ENCODE results near the gene SUSD1.

GRCh38 chr9:112111461-112111860 lies 63.6 kb downstream of the SUSD1 start:
- TF ChIP-seq HMG20A (CRISPR knock-in tag; conservative IDR thresholded peaks at IDR 0.05) (no peak), ZNF274 (IDR thresholded peaks at IDR 0.05; ENCODE audit: borderline replicate concordance, low read depth, low read length) (no peak), HDAC6 (IDR thresholded peaks at IDR 0.05; ENCODE audit: low read depth, low read length) (no peak), EP300 (IDR thresholded peaks at IDR 0.05; ENCODE audit: low read length) (no peak), CTCF (IDR thresholded peaks at IDR 0.05 in 2 of 3, conservative IDR thresholded peaks at IDR 0.05 in 1 of 3; ENCODE audit: insufficient read depth in 2 of 3, low read depth in 1 of 3, low read length in 3 of 3) (no peak), SMC3 (conservative IDR thresholded peaks at IDR 0.05; ENCODE audit: insufficient read depth, low read depth, low read length) (no peak), SREBF2 (CRISPR knock-in tag; IDR thresholded peaks at IDR 0.05) (no peak), RBFOX2 (IDR thresholded peaks at IDR 0.05; ENCODE audit: low read depth, low read length) (no peak), ZBED1 (IDR thresholded peaks at IDR 0.05) (no peak), BCLAF1 (IDR thresholded peaks at IDR 0.05; ENCODE audit: borderline replicate concordance in 1 of 2, control insufficient read depth in 1 of 2, low read depth in 2 of 2, low read length in 1 of 2) (no peak), JUN (IDR thresholded peaks at IDR 0.05; ENCODE audit: borderline replicate concordance, low read depth, low read length) (no peak), JUN (CRISPR knock-in tag; IDR thresholded peaks at IDR 0.05; ENCODE audit: borderline replicate concordance) (no peak), KDM5B (IDR thresholded peaks at IDR 0.05; ENCODE audit: insufficient replicate concordance, low read depth, low read length) (no peak)
- TF ChIP-seq, protein P1, sequence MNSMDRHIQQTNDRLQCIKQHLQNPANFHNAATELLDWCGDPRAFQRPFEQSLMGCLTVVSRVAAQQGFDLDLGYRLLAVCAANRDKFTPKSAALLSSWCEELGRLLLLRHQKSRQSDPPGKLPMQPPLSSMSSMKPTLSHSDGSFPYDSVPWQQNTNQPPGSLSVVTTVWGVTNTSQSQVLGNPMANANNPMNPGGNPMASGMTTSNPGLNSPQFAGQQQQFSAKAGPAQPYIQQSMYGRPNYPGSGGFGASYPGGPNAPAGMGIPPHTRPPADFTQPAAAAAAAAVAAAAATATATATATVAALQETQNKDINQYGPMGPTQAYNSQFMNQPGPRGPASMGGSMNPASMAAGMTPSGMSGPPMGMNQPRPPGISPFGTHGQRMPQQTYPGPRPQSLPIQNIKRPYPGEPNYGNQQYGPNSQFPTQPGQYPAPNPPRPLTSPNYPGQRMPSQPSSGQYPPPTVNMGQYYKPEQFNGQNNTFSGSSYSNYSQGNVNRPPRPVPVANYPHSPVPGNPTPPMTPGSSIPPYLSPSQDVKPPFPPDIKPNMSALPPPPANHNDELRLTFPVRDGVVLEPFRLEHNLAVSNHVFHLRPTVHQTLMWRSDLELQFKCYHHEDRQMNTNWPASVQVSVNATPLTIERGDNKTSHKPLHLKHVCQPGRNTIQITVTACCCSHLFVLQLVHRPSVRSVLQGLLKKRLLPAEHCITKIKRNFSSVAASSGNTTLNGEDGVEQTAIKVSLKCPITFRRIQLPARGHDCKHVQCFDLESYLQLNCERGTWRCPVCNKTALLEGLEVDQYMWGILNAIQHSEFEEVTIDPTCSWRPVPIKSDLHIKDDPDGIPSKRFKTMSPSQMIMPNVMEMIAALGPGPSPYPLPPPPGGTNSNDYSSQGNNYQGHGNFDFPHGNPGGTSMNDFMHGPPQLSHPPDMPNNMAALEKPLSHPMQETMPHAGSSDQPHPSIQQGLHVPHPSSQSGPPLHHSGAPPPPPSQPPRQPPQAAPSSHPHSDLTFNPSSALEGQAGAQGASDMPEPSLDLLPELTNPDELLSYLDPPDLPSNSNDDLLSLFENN (IDR thresholded peaks at IDR 0.05; ENCODE audit: low read depth in 2 of 2, low read length in 2 of 2): no peak

Data from K562 (cell line).